ENCODE results near the gene ELK3. TPM values are rescaled to one million over a fixed set of nuclear protein-coding genes. Genes with fewer than 3 reads are reported as not detected.

The ELK3 gene
- total and polyA plus RNA-seq, 2 of the 8 experiments (the other 6 are each of a cell fraction or from before 2014, with no cell fraction given): 3.5 to 14.3 TPM

DNA sequence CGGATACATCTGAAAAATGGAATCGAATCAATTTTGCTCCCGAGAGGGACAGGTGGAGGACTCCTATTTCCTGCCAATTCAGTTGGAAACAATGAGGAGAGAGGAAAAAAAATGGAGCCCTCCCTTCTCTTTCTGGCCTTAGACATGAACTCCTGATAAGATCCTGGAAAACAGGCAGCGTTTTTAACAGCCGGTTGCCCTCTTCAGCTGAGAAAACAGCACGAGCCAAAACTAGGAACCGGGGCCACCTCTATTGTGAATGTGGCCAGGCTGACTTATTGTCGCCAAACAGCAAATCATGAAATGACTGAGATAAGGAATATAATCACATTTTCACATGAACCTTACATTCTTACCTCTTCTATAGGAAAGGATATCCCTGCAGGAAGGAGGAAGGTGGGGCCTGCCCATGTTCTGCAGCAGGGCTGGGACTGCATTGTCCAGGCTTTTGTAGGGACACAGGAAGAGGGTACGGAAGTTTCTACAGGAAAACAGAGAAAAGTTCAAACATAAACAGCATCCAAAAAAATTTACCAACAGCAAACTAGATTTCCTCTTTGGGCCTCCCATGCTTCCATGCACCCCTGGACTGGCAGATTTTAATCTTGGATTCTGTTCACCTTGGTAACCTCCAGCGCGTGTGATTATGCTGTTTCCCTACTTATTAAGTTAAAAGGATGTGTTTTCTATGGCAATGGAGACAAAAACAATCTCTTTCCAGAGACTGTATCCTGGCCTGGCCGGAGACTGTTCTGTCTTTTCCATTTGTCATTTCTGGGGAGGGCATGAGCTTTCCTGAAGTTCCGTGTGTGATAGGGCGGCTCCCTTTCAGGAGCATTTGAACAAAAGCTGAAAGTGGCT lies 29.0 kb upstream of the ELK3 start:
- Histone ChIP-seq H3K14ac (ENCODE audit: insufficient read length) (no peak overlapping the region), H3K4me2 (ENCODE audit: insufficient read depth in 1 of 2, low read depth in 2 of 2, low read length in 2 of 2) (no peak overlapping the region), H2BK5ac (ENCODE audit: low read depth, low read length) (no peak overlapping the region), H3K23me2 (ENCODE audit: low read depth, low read length) (peaks cover 6% of the 10 kb centered on the region; the same call in 1 of the 2 replicates), H4K91ac (replicated peaks; ENCODE audit: insufficient read length, low read length) (no peak overlapping the region), H3K4me3 (ENCODE audit: extremely low read depth in 1 of 4, insufficient read depth in 2 of 4, low read depth in 3 of 4, low read length in 4 of 4) (no peak overlapping the region), H2BK15ac (ENCODE audit: low read length) (no peak overlapping the region), H3K56ac (replicated peaks; ENCODE audit: insufficient read length, low read depth, low read length) (no peak overlapping the region), H2BK12ac (ENCODE audit: low read depth, low read length) (peak overlapping the region; percentile 96; the same call in 1 of the 2 replicates), H3K4ac (replicated peaks; ENCODE audit: insufficient read length, low read depth, low read length) (no peak overlapping the region), H3K4me1 (replicated peaks in 1 of 4; ENCODE audit: control insufficient read depth in 3 of 4, insufficient read depth in 4 of 4, low read length in 3 of 4) (peaks cover 0 to 4% (median 2%) of the 10 kb centered on the region in 4 experiments; a peak in 3 of 7 replicates), H3K9ac (replicated peaks in 1 of 4; ENCODE audit: extremely low read depth in 1 of 4, low read depth in 3 of 4, low read length in 3 of 4) (no peak overlapping the region), H2AK5ac (ENCODE audit: low read depth, low read length) (0 out of 2 replicates have a peak overlapping the region, but pooled peaks have one; percentile 99), H3K27ac (ENCODE audit: low read depth, low read length) (no peak overlapping the region), H3K18ac (ENCODE audit: extremely low read depth, low read length) (no peak overlapping the region), H2BK120ac (replicated peaks; ENCODE audit: low read depth, low read length) (no peak overlapping the region), H3K27me3 (replicated peaks in 1 of 4; ENCODE audit: control insufficient read depth in 3 of 4, extremely low read depth in 1 of 4, insufficient read depth in 3 of 4, low read length in 3 of 4) (no peaks in the 10 kb centered on the region), H3K79me1 (ENCODE audit: low read depth, low read length) (no peaks in the 10 kb centered on the region; the same call in 1 of the 2 replicates), H3K23ac (ENCODE audit: insufficient read length) (no peak overlapping the region), H3K9me3 (ENCODE audit: insufficient read depth in 2 of 2, low read depth in 1 of 2, low read length in 1 of 2) (no peaks in the 10 kb centered on the region), H3K79me2 (ENCODE audit: control insufficient read depth in 1 of 2, insufficient read depth in 2 of 2, low read length in 2 of 2) (peaks cover 0 to 3% of the 10 kb centered on the region in 2 experiments; a peak in 1 of 4 replicates), H3K36me3 (ENCODE audit: control insufficient read depth in 2 of 4, insufficient read depth in 4 of 4, low read length in 3 of 4) (no peaks in the 10 kb centered on the region), H4K8ac (ENCODE audit: extremely low read depth, insufficient read depth, low read length) (no peak overlapping the region), H2AFZ (ENCODE audit: low read length) (no peak overlapping the region), H2BK20ac (ENCODE audit: low read length) (no peak overlapping the region), H4K5ac (ENCODE audit: insufficient read length, low read depth, low read length) (no peak overlapping the region), H4K20me1 (replicated peaks in 1 of 2; ENCODE audit: control insufficient read depth in 1 of 2, insufficient read depth in 2 of 2, low read length in 2 of 2) (peaks cover 0 to 4% of the 10 kb centered on the region in 2 experiments)
- POLR2A ChIA-PET (ENCODE audit: partially characterized antibody): no interaction called here
- WGBS, 2 experiments (ENCODE audit: extremely low coverage in 1 of 2, insufficient coverage in 1 of 2, insufficient read length in 1 of 2, insufficient replicate concordance in 2 of 2, low coverage in 1 of 2, low lambda C conversion rate in 2 of 2, missing lambda C conversion rate in 1 of 2): 90% methylated on average over 14 of the region's 14 CpGs; no CpG with 5 or more reads in 1 of the 2 experiments
- CTCF ChIA-PET (ENCODE audit: partially characterized antibody): interaction anchor here (0.6 kb wide), 1 partner anchor 79 kb away, joined by 3 read pairs; no protein-coding TSS in a partner anchor
- DNase-seq (ENCODE audit: low read depth in 1 of 2, low spot score in 2 of 2) (no peak), FAIRE-seq (no peak)
- TF ChIP-seq TBP (IDR thresholded peaks at IDR 0.05; ENCODE audit: low read depth, low read length) (no peak), BRCA1 (IDR thresholded peaks at IDR 0.05; ENCODE audit: low read depth, low read length) (no peak), CHD1 (IDR thresholded peaks at IDR 0.05; ENCODE audit: low read depth, low read length) (no peak), KDM4A (IDR thresholded peaks at IDR 0.05; ENCODE audit: low read depth, low read length, severe bottlenecking) (no peak), YY1 (IDR thresholded peaks at IDR 0.05; ENCODE audit: low read depth, low read length) (no peak), CHD2 (IDR thresholded peaks at IDR 0.05; ENCODE audit: low read length) (no peak), POU5F1 (IDR thresholded peaks at IDR 0.05; ENCODE audit: low read depth, low read length) (no peak), RXRA (IDR thresholded peaks at IDR 0.05; ENCODE audit: insufficient read depth, low read depth, low read length) (no peak), SP4 (IDR thresholded peaks at IDR 0.05; ENCODE audit: low read length) (no peak)
- TF ChIP-seq, protein P1, sequence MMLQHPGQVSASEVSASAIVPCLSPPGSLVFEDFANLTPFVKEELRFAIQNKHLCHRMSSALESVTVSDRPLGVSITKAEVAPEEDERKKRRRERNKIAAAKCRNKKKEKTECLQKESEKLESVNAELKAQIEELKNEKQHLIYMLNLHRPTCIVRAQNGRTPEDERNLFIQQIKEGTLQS (IDR thresholded peaks at IDR 0.05; ENCODE audit: insufficient read depth, low read depth, low read length): no peak
- TF ChIP-seq, protein P2, sequence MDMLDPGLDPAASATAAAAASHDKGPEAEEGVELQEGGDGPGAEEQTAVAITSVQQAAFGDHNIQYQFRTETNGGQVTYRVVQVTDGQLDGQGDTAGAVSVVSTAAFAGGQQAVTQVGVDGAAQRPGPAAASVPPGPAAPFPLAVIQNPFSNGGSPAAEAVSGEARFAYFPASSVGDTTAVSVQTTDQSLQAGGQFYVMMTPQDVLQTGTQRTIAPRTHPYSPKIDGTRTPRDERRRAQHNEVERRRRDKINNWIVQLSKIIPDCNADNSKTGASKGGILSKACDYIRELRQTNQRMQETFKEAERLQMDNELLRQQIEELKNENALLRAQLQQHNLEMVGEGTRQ (IDR thresholded peaks at IDR 0.05; ENCODE audit: low read length): no peak
